H1 (cell line): ENCODE results near the gene SIGLEC12. TPM values are rescaled to one million over a fixed set of nuclear protein-coding genes. Genes with fewer than 3 reads are reported as not detected.

ENCODE experiments used
- CTCF ChIA-PET: fragments of 300-600 bp; sonication (Branson Sonifier 250); formaldehyde crosslinking; loops from one replicate; lab custom pipeline; 2021; ENCODE audit not compliant: partially characterized antibody; lab: Charles Lee
- POLR2A ChIA-PET: fragments of 300-600 bp; sonication (Branson Sonifier 250); formaldehyde crosslinking; loops from one replicate; lab custom pipeline; 2021; ENCODE audit warnings: inconsistent platforms; ENCODE audit not compliant: partially characterized antibody; lab: Charles Lee
- DNase-seq, 2 experiments: peaks; one replicate each; pipeline versions ENCODE4 v3.0.0 to v3.0.0-alpha.2; 2010 to 2022; ENCODE audit warnings: low spot score in 2 of 2, low read depth in 1 of 2, mixed read lengths in 1 of 2
- FAIRE-seq: peaks from 2 replicates; lab custom pipeline; 2011; peaks lifted over from hg19 to GRCh38; lab: Jason Lieb, UNC
- H2AFZ ChIP-seq: 2 replicates; pipeline ENCODE4 v1.8.1; 2012; ENCODE audit warnings: low read length, inconsistent platforms
- H2AK5ac ChIP-seq: 2 replicates; pipeline ENCODE4 v1.6.1; 2013; ENCODE audit warnings: low read depth, low read length
- H2BK120ac ChIP-seq: replicated peaks from 2 replicates; pipeline ENCODE3; 2013; ENCODE audit warnings: low read depth, low read length, inconsistent platforms
- H2BK12ac ChIP-seq: 2 replicates; pipeline ENCODE4 v1.6.1; 2013; ENCODE audit warnings: low read depth, low read length
- H2BK15ac ChIP-seq: 2 replicates; pipeline ENCODE4 v1.6.1; 2013; ENCODE audit warnings: low read length
- H2BK20ac ChIP-seq: 2 replicates; pipeline ENCODE4 v1.6.1; 2013; ENCODE audit warnings: low read length
- H2BK5ac ChIP-seq: 2 replicates; pipeline ENCODE4 v1.6.1; 2013; ENCODE audit warnings: low read depth, low read length
- H3K14ac ChIP-seq: 2 replicates; pipeline ENCODE4 v1.6.1; 2013; ENCODE audit warnings: inconsistent platforms; ENCODE audit not compliant: insufficient read length
- H3K18ac ChIP-seq: 2 replicates; pipeline ENCODE4 v1.6.1; 2013; ENCODE audit warnings: low read length; ENCODE audit errors: extremely low read depth
- H3K23ac ChIP-seq: 2 replicates; pipeline ENCODE4 v1.6.1; 2013; ENCODE audit warnings: inconsistent platforms; ENCODE audit not compliant: insufficient read length
- H3K23me2 ChIP-seq: 2 replicates; pipeline ENCODE4 v1.6.1; 2013; ENCODE audit warnings: low read depth, low read length
- H3K27ac ChIP-seq: 2 replicates; pipeline ENCODE4 v1.6.1; 2011; ENCODE audit warnings: low read depth, low read length, inconsistent platforms
- H3K27me3 ChIP-seq, 4 experiments: replicated peaks in 1 of 4; 1 replicate in 1 of 4; 2 replicates in 3 of 4; pipeline versions ENCODE4 v1.6.1 to v1.8.1; 2011 to 2013; ENCODE audit warnings: low read length in 3 of 4, mild to moderate bottlenecking in 3 of 4, inconsistent platforms in 2 of 4, mixed read lengths in 2 of 4, moderate library complexity in 1 of 4; ENCODE audit not compliant: control insufficient read depth in 3 of 4, insufficient read depth in 3 of 4; ENCODE audit errors: extremely low read depth in 1 of 4
- H3K36me3 ChIP-seq, 4 experiments: 2 replicates each; pipeline versions ENCODE4 v1.6.1 to v1.8.1; 2011 to 2013; ENCODE audit warnings: mild to moderate bottlenecking in 4 of 4, low read length in 3 of 4, moderate library complexity in 2 of 4, control low read depth in 1 of 4, inconsistent platforms in 1 of 4; ENCODE audit not compliant: insufficient read depth in 4 of 4, control insufficient read depth in 2 of 4
- H3K4ac ChIP-seq: replicated peaks from 2 replicates; pipeline ENCODE3; 2013; ENCODE audit warnings: low read length, low read depth, mixed read lengths, inconsistent platforms; ENCODE audit not compliant: insufficient read length
- H3K4me1 ChIP-seq, 4 experiments: replicated peaks in 1 of 4; 1 replicate in 1 of 4; 2 replicates in 3 of 4; pipeline versions ENCODE4 v1.6.1 to v1.8.1; 2011 to 2013; ENCODE audit warnings: low read length in 3 of 4, inconsistent platforms in 2 of 4, mixed read lengths in 1 of 4; ENCODE audit not compliant: insufficient read depth in 4 of 4, control insufficient read depth in 3 of 4
- H3K4me2 ChIP-seq, 2 experiments: 2 replicates each; pipeline versions ENCODE4 v1.6.1 to v1.8.1; 2011 to 2013; ENCODE audit warnings: low read depth in 2 of 2, low read length in 2 of 2, control low read depth in 1 of 2, inconsistent platforms in 1 of 2, mild to moderate bottlenecking in 1 of 2; ENCODE audit not compliant: insufficient read depth in 1 of 2
- H3K4me3 ChIP-seq, 4 experiments: fragments of 200-600, 300-600 bp in 1 of 4; sonication (generic), shearing (Covaris generic), sonication (Bioruptor Twin) in 1 of 4; 2 replicates each; pipeline versions ENCODE4 v1.5.1 to v1.8.1; 2011 to 2016; ENCODE audit warnings: low read length in 4 of 4, low read depth in 3 of 4, control low read depth in 2 of 4, inconsistent platforms in 2 of 4, mild to moderate bottlenecking in 2 of 4, mixed read lengths in 1 of 4, moderate library complexity in 1 of 4; ENCODE audit not compliant: insufficient read depth in 2 of 4; ENCODE audit errors: extremely low read depth in 1 of 4
- H3K56ac ChIP-seq: replicated peaks from 2 replicates; pipeline ENCODE3; 2013; ENCODE audit warnings: low read depth, mild to moderate bottlenecking, mixed read lengths, low read length, inconsistent platforms; ENCODE audit not compliant: insufficient read length
- H3K79me1 ChIP-seq: 2 replicates; pipeline ENCODE4 v1.6.1; 2013; ENCODE audit warnings: low read depth, low read length, control low read depth
- H3K79me2 ChIP-seq, 2 experiments: 2 replicates each; pipeline versions ENCODE4 v1.6.1 to v1.8.1; 2012 to 2013; ENCODE audit warnings: low read length in 2 of 2, mild to moderate bottlenecking in 2 of 2, inconsistent platforms in 1 of 2; ENCODE audit not compliant: insufficient read depth in 2 of 2, control insufficient read depth in 1 of 2
- H3K9ac ChIP-seq, 4 experiments: replicated peaks in 1 of 4; 1 replicate in 1 of 4; 2 replicates in 3 of 4; pipeline versions ENCODE4 v1.6.1 to v1.8.1; 2011 to 2013; ENCODE audit warnings: low read depth in 3 of 4, low read length in 3 of 4, control low read depth in 2 of 4, mild to moderate bottlenecking in 2 of 4, moderate library complexity in 2 of 4, inconsistent platforms in 1 of 4; ENCODE audit errors: extremely low read depth in 1 of 4
- H3K9me3 ChIP-seq, 2 experiments: 2 replicates each; pipeline versions ENCODE4 v1.6.1 to v1.8.1; 2012 to 2013; ENCODE audit warnings: mild to moderate bottlenecking in 2 of 2, moderate library complexity in 2 of 2, control low read depth in 1 of 2, inconsistent platforms in 1 of 2, low read depth in 1 of 2, low read length in 1 of 2, mixed read lengths in 1 of 2; ENCODE audit not compliant: insufficient read depth in 2 of 2
- H4K20me1 ChIP-seq, 2 experiments: replicated peaks in 1 of 2; 2 replicates each; pipeline versions ENCODE3 to v1.8.1; 2011 to 2013; ENCODE audit warnings: inconsistent platforms in 2 of 2, low read length in 2 of 2, mild to moderate bottlenecking in 1 of 2; ENCODE audit not compliant: insufficient read depth in 2 of 2, control insufficient read depth in 1 of 2
- H4K5ac ChIP-seq: 2 replicates; pipeline ENCODE4 v1.6.1; 2013; ENCODE audit warnings: low read length, low read depth, mixed read lengths, inconsistent platforms; ENCODE audit not compliant: insufficient read length
- H4K8ac ChIP-seq: 2 replicates; pipeline ENCODE4 v1.8.0; 2013; ENCODE audit warnings: mild to moderate bottlenecking, moderate library complexity, low read length, inconsistent platforms; ENCODE audit not compliant: insufficient read depth; ENCODE audit errors: extremely low read depth
- H4K91ac ChIP-seq: replicated peaks from 2 replicates; pipeline ENCODE3; 2013; ENCODE audit warnings: low read length, mixed read lengths, inconsistent platforms; ENCODE audit not compliant: insufficient read length
- ASH2L ChIP-seq: fragments of 200-600, 300-600 bp; sonication (generic); IDR thresholded peaks from one replicate; pipeline ENCODE4 v1.7.1; 2017; ENCODE audit warnings: low read length
- ATF3 ChIP-seq: IDR thresholded peaks from 2 replicates; pipeline ENCODE4 v1.6.1; 2011; ENCODE audit warnings: low read depth, mild to moderate bottlenecking, low read length; ENCODE audit not compliant: insufficient read depth
- BACH1 ChIP-seq: IDR thresholded peaks from 2 replicates; pipeline ENCODE4 v1.6.1; 2012; ENCODE audit warnings: low read length, improper control_type of control experiment
- BRCA1 ChIP-seq: IDR thresholded peaks from 2 replicates; pipeline ENCODE4 v1.6.1; 2012; ENCODE audit warnings: low read depth, low read length, improper control_type of control experiment
- CEBPB ChIP-seq: IDR thresholded peaks from 2 replicates; pipeline ENCODE4 v1.6.1; 2012; ENCODE audit warnings: low read depth, low read length
- CHD1 ChIP-seq: IDR thresholded peaks from 2 replicates; pipeline ENCODE4 v1.6.1; 2012; ENCODE audit warnings: low read depth, low read length, improper control_type of control experiment
- GTF2F1 ChIP-seq: IDR thresholded peaks from 2 replicates; pipeline ENCODE4 v1.6.1; 2012; ENCODE audit warnings: low read depth, low read length, improper control_type of control experiment, borderline replicate concordance
- JUN ChIP-seq: IDR thresholded peaks from 2 replicates; pipeline ENCODE4 v1.6.1; 2011; ENCODE audit warnings: low read depth, mild to moderate bottlenecking, improper control_type of control experiment, low read length
- NANOG ChIP-seq: IDR thresholded peaks from 2 replicates; pipeline ENCODE4 v1.6.1; 2011; ENCODE audit warnings: low read length, low read depth, mild to moderate bottlenecking, inconsistent platforms; ENCODE audit not compliant: insufficient read depth, poor library complexity, severe bottlenecking
- PHF8 ChIP-seq: fragments of 200-600 bp; sonication (generic); conservative IDR thresholded peaks from 2 replicates; pipeline ENCODE4 v1.7.1; 2012; ENCODE audit warnings: low read depth, mild to moderate bottlenecking, inconsistent platforms, low read length, moderate library complexity
- POLR2AphosphoS5 ChIP-seq: IDR thresholded peaks from 2 replicates; pipeline ENCODE4 v1.6.1; 2011; ENCODE audit warnings: low read depth, low read length
- RFX5 ChIP-seq: IDR thresholded peaks from 2 replicates; pipeline ENCODE4 v1.6.1; 2011; ENCODE audit warnings: low read depth, low read length, improper control_type of control experiment, borderline replicate concordance
- SP1 ChIP-seq: IDR thresholded peaks from 2 replicates; pipeline ENCODE4 v1.6.1; 2011; ENCODE audit warnings: low read depth, low read length
- TAF7 ChIP-seq: optimal IDR thresholded peaks from 2 replicates; pipeline ENCODE3; 2011; ENCODE audit warnings: low read depth, mild to moderate bottlenecking, inconsistent platforms, low read length, moderate library complexity, borderline replicate concordance
- TCF12 ChIP-seq: IDR thresholded peaks from 2 replicates; pipeline ENCODE4 v1.6.1; 2011; ENCODE audit warnings: low read depth, mild to moderate bottlenecking, low read length
- ZNF274 ChIP-seq: IDR thresholded peaks from 2 replicates; pipeline ENCODE4 v1.7.0; 2012; ENCODE audit warnings: low read length, borderline replicate concordance; ENCODE audit errors: extremely low read depth
- WGBS, 2 experiments: shearing (Covaris generic) in 1 of 2; methylation state at CpG; one replicate each; pipeline versions ENCODE4 v1.1.6 to v1.1.7; 2013 to 2015; ENCODE audit warnings: low lambda C conversion rate in 2 of 2, mixed read lengths in 2 of 2, inconsistent platforms in 1 of 2, low coverage in 1 of 2, missing lambda C conversion rate in 1 of 2; ENCODE audit not compliant: insufficient replicate concordance in 2 of 2, insufficient coverage in 1 of 2, insufficient read length in 1 of 2; ENCODE audit errors: extremely low coverage in 1 of 2, missing lambda C conversion rate in 1 of 2; 5-methylcytosine and 5-hydroxymethylcytosine counted together
- polyA plus RNA-seq, 7 experiments: library from polyadenylated mRNA; depleted of rRNA in 3 of 7; stranded (reverse) in 5 of 7; unstranded in 2 of 7; fragments of >200 nt in 5 of 7; fragments of 200-250 nt in 2 of 7; gene quantifications; 1 replicate in 5 of 7; 2 replicates in 1 of 7; 4 replicates in 1 of 7; pipeline versions ENCODE4 v1.2.1 to v1.2.3, GENCODE V29; 2011 to 2013; ENCODE audit warnings: missing spikeins in 2 of 7, mixed read lengths in 2 of 7
- total RNA-seq: library from RNA; stranded (reverse); fragmentation: NEBNext Ultra II Directional; extraction: Animal tissue kit (Norgen Biotek cat#: 25700); gene quantifications from 2 replicates; pipeline ENCODE4 v1.2.1, GENCODE V29; 2021

Gene SIGLEC12
- total and polyA plus RNA-seq, 2 of the 8 experiments (the other 6 are each of a cell fraction or from before 2014, with no cell fraction given): not detected

- DNase-seq (no peak), FAIRE-seq (no peak)
- Histone ChIP-seq H3K23ac (no peak overlapping the region), H3K79me2 (no peaks in the 10 kb centered on the region), H3K14ac (no peak overlapping the region), H2BK15ac (no peak overlapping the region), H3K18ac (no peak overlapping the region), H4K5ac (no peak overlapping the region), H3K4me1 (no peaks in the 10 kb centered on the region), H3K27ac (no peak overlapping the region), H3K27me3 (no peaks in the 10 kb centered on the region), H4K8ac (no peak overlapping the region), H2AFZ (no peak overlapping the region), H2BK120ac (no peak overlapping the region), H3K56ac (no peak overlapping the region), H2AK5ac (no peak overlapping the region), H3K23me2 (no peaks in the 10 kb centered on the region), H3K9me3 (peaks cover 18 to 28% of the 10 kb centered on the region in 2 experiments), H2BK5ac (no peak overlapping the region), H3K4me3 (no peak overlapping the region), H4K91ac (no peak overlapping the region), H2BK20ac (no peak overlapping the region), H3K36me3 (no peaks in the 10 kb centered on the region), H3K4ac (no peak overlapping the region), H2BK12ac (no peak overlapping the region), H3K4me2 (no peak overlapping the region), H4K20me1 (no peaks in the 10 kb centered on the region), H3K79me1 (no peaks in the 10 kb centered on the region), H3K9ac (no peak overlapping the region)
- WGBS, 2 experiments: 83% methylated on average over 7 of the region's 7 CpGs; no CpG with 5 or more reads in 1 of the 2 experiments
- CTCF ChIA-PET: interaction anchor here (5.2 kb wide), 1 partner anchor 10 kb away, joined by 25 read pairs; no protein-coding TSS in a partner anchor
- POLR2A ChIA-PET: no interaction called here
- TF ChIP-seq CEBPB (no peak), JUN (no peak), GTF2F1 (no peak), PHF8 (no peak), BRCA1 (no peak), BACH1 (no peak), RFX5 (no peak), TAF7 (no peak), CHD1 (no peak), SP1 (no peak), NANOG (no peak), TCF12 (no peak), ZNF274 (no peak), ASH2L (no peak), ATF3 (no peak), POLR2AphosphoS5 (no peak)
Measured at GRCh38 chr19:51448011-51448410, 53.6 kb downstream of the SIGLEC12 start.
